Thoracic aorta (tissue), 2 donors: ENCODE results near the gene CPTP. TPM values are rescaled to one million over a fixed set of nuclear protein-coding genes. Genes with fewer than 3 reads are reported as not detected.

ENCODE experiments used
- ATAC-seq: fragments of 150-250 bp; one replicate; pipeline ENCODE4 v1.8.0; 2017; ENCODE audit warnings: low read depth; ENCODE audit not compliant: insufficient number of reproducible peaks, low FRiP score
- DNase-seq: peaks from one replicate; pipeline ENCODE4 v3.0.0-alpha.2; 2020; ENCODE audit warnings: low spot score
- H3K27ac ChIP-seq, 2 donors: fragments of 200-600 bp; sonication (generic); 1 replicate in 1 of 2; 2 replicates in 1 of 2; pipeline ENCODE4 v1.5.1; 2016; ENCODE audit warnings: mild to moderate bottlenecking in 2 of 2, moderate library complexity in 2 of 2
- H3K27me3 ChIP-seq: fragments of 200-600 bp; sonication (generic); replicated peaks from 2 replicates; pipeline ENCODE4 v1.6.0; 2016; ENCODE audit warnings: mild to moderate bottlenecking; ENCODE audit not compliant: insufficient read depth
- H3K36me3 ChIP-seq: fragments of 200-600 bp; sonication (generic); one replicate; pipeline ENCODE4 v1.5.1; 2016
- H3K4me1 ChIP-seq, 2 donors: fragments of 200-600 bp; sonication (generic); 1 replicate in 1 of 2; 2 replicates in 1 of 2; pipeline versions ENCODE4 v1.5.1 to v1.6.0; 2016; ENCODE audit warnings: low read depth in 2 of 2, mild to moderate bottlenecking in 1 of 2; ENCODE audit not compliant: control insufficient read depth in 1 of 2
- H3K4me3 ChIP-seq: fragments of 200-600 bp; sonication (generic); 2 replicates; pipeline ENCODE4 v1.5.1; 2016; ENCODE audit warnings: mild to moderate bottlenecking
- H3K9me3 ChIP-seq: fragments of 200-600 bp; sonication (generic); 2 replicates; pipeline ENCODE4 v1.5.1; 2016
- CTCF ChIP-seq: fragments of 200-600 bp; sonication (generic); IDR thresholded peaks from one replicate; pipeline ENCODE4 v1.5.1; 2019; ENCODE audit warnings: antibody characterized with exemption
- total RNA-seq, 2 donors: library from RNA; depleted of rRNA; stranded (reverse); fragments of >200 nt; gene quantifications; one replicate each; pipeline versions ENCODE4 v1.1.0 to v1.2.3, GENCODE V29; 2016

Gene CPTP
- total RNA-seq, 2 donors from 2014 or later, result 16.4 to 26.3 TPM

DNA sequence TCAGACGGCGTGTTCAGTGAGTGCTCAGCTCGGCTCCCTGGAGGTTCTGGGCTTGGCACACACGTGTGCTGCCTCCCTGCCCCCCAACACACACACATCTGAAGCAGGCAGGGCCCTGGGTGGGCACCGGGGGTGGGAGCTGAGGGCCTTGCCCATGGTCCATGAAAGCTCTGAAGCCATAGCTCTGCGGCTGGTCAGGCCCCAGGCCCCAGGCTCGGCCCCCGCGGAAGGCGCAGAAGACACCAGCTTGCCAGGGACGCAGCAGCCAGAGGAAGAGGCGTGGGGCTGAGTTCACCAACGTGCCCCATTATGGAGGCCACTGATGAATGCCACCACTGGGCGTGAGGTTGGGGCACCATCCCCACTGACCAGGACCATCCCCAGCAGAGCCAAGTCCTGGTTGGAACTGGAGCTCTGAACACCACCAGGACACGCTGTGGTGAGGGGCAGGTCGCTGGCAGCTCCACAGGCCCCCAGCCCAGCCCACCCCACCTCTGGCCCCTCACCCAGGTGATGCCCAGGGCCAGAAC is 46.2 kb downstream of the CPTP start:
- H3K27me3 ChIP-seq, result no peaks in the 10 kb centered on the region
- peaks cover 7% of the 10 kb centered on the region for H3K36me3 ChIP-seq
- no peak for TF ChIP-seq CTCF
- DNase-seq (no peak), ATAC-seq (no peak)
- H3K4me1 ChIP-seq, result peaks cover 20 to 29% of the 10 kb centered on the region in 2 donors
- H3K27ac ChIP-seq, result no peak overlapping the region
- H3K9me3 ChIP-seq, result no peaks in the 10 kb centered on the region
- H3K4me3 ChIP-seq, result no peak overlapping the region

GRCh38 chr1:1371364-1371745 is 46.8 kb downstream of the CPTP start:
- peaks cover 22 to 29% of the 10 kb centered on the region in 2 donors for H3K4me1 ChIP-seq
- H3K27me3 ChIP-seq, result no peaks in the 10 kb centered on the region
- H3K9me3 ChIP-seq, result no peaks in the 10 kb centered on the region
- peaks cover 7% of the 10 kb centered on the region for H3K36me3 ChIP-seq
- TF ChIP-seq CTCF, result no peak
- no peak overlapping the region for H3K27ac ChIP-seq
- H3K4me3 ChIP-seq, result no peak overlapping the region
- ATAC-seq (no peak), DNase-seq (no peak)

- TF ChIP-seq CTCF, result peak; percentile 98
- ATAC-seq, result no peak
- Histone ChIP-seq H3K9me3 (no peaks in the 10 kb centered on the region), H3K27ac (no peak overlapping the region), H3K36me3 (peaks cover 7% of the 10 kb centered on the region), H3K27me3 (no peaks in the 10 kb centered on the region), H3K4me3 (no peak overlapping the region), H3K4me1 (peaks cover 22 to 29% of the 10 kb centered on the region in 2 donors)
- no peak for DNase-seq
These were observed 47.4 kb downstream of the CPTP start for GRCh38 chr1:1371746-1372711.

GRCh38 chr1:1373051-1373814 is 48.6 kb downstream of the CPTP start:
- ATAC-seq (no peak), DNase-seq (no peak)
- Histone ChIP-seq H3K4me3 (no peak overlapping the region), H3K9me3 (no peaks in the 10 kb centered on the region), H3K4me1 (peaks cover 22 to 29% of the 10 kb centered on the region in 2 donors), H3K27ac (no peak overlapping the region), H3K27me3 (no peaks in the 10 kb centered on the region), H3K36me3 (peaks cover 7% of the 10 kb centered on the region)
- no peak for TF ChIP-seq CTCF
